Stimulated activated CD8-positive, alpha-beta memory T cell treated with anti-CD3 and anti-CD28 coated beads, Interleukin-4, amount 100 ng/mL, for 48 hours (primary cell): ENCODE data around the gene PDLIM5.
"Not testable (repeated sequence)": the region's sequence is repeated elsewhere in the genome, so short reads cannot be mapped to it uniquely, and the experiment has no call there.

Experiments
- DNase-seq: peaks from one replicate; pipeline ENCODE4 v3.0.0-alpha.2; 2020

The PDLIM5 gene

DNA sequence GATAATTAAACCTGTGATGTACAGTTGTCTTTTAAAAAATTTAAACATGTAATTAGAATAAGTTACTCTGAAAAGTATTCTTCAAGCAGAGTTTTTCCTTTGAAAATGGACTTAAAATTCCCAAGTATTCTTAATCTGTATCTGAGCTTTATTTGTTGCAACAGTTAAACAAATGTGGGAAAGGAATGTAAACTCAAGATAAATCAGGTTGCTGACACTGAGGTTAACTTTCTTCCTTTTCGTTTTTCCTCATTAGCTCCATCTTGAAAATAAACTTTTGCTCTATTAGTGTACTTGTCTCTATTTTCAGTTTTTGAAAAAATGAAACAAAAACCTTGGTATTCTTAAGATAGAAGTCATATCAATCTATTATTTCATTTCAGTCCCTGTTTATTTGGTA, 161.5 kb downstream of the PDLIM5 start:
- no peak for DNase-seq

- DNase-seq, result no peak
Measured at GRCh38 chr4:94615451-94615850, 163.7 kb downstream of the PDLIM5 start.

GRCh38 chr4:94621491-94622080, 169.8 kb downstream of the PDLIM5 start:
- DNase-seq, result no peak

DNA sequence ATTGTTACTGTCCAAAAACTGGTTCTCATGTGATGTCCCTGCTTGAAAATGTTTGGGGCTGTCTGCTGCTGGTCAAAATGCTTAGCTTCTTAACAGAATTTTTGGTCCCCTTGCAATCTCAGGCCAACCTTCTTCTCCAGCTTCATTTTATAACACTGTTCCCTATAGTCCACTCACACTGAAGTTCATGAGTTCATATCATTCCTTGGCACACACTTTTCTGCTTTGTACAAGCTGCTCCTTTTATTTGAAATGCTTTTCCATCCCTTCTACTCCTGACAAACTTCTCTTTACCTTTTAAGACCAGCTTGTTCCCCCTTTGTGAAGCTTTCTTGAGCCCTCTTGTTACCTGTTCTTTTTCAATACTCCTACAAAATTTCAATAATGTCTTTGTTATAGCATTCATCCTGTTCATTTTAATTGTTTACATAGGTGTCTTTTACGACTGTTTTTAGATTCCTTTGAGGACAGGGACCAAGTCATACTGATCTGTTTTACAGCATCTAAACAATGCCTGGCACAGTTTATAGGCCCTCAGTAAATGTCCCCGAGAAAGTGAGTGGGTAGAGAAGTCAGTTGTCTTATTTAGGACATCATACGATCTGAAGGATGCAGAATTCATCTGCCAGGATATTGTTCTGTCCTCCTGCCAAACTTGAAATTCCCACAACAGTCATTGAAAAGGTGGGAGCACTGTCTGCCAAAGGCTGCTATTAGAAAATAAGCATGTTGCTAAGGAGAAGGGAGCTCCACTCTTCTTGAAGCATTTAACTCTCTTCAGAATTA, 171.6 kb downstream of the PDLIM5 start:
- no peak for DNase-seq

DNA sequence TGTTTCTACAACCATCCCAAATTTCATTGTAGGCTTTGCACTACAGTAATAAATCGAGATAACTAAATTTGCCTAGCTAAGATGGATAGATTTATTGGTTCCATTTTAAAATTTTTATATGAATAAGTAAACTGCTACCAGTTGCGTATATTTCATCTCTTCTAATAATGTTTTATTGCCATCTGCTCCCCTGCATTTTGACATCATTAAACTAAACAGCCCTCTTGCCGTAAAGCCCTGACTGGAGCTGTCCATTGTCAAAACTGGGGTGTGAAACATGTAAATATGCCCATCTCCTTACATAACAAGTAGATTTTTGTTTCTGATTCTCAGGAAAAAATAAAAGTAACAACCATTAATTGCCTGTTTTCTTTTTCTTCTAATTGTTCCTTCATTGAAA, 175.2 kb downstream of the PDLIM5 start:
- no peak for DNase-seq

GRCh38 chr4:94629058-94629457, 177.3 kb downstream of the PDLIM5 start:
- not testable (repeated sequence) for DNase-seq

DNA sequence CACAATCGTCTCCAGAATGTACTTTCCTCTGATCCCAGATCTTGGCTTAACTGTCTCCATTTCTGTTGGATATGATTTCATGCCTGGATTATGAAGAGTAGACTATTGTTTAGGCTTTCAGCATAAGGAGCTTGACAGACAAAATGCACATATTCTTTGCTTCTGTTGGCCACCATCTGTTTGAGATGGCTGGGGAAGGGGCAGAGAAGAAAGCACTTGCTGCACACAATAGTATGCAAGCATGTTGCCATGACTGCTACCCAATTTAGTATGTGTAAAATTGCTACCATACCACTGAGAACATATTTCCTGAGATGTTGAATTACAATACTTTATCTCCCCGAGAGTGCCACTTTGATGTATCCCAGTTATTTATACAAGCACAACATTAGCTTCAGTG, 178.1 kb downstream of the PDLIM5 start:
- no peak for DNase-seq

GRCh38 chr4:94634271-94634670, 182.5 kb downstream of the PDLIM5 start:
- DNase-seq, result no peak

DNA sequence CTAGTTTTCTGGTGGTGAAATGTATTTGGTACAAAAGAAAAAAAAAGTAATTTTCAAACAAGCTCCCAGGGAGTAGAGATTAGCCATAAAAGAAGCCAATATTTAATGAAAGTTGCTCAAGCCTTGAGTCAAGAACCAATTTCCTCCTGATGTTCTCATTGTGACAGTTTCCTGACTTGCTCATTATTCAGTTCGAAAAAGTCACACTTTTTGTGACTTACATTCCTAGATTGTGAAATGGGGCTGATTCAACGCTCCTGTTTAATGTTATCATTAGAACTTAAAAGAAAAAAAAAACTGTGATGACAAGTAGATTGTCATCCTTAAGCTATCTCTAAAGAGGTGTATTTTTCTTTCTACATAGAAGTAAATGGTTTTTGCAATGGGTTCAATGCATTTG, 183.4 kb downstream of the PDLIM5 start:
- no peak for DNase-seq

GRCh38 chr4:94636004-94636403, 184.3 kb downstream of the PDLIM5 start:
- DNase-seq, result no peak

DNA sequence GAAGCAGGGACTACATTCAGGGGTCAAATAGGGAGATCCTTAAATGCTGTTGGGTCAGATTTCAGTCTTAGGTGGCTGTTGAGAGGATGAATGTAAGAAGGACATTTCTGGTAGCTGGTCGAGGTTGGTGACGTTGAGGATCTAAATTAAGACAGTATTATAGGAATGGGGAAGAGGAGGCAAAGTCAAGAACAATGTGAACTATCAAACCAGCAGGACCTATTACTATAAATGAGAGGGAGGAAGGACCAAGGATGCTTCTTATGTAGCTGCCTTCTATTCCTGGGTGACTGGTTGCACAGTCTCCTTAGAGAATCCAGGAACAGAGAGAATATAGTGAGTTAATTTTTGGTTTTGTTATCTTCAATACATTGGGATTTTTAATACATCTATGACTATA, 187.6 kb downstream of the PDLIM5 start:
- no peak for DNase-seq

GRCh38 chr4:94640151-94640550, 188.4 kb downstream of the PDLIM5 start:
- DNase-seq, result no peak

DNA sequence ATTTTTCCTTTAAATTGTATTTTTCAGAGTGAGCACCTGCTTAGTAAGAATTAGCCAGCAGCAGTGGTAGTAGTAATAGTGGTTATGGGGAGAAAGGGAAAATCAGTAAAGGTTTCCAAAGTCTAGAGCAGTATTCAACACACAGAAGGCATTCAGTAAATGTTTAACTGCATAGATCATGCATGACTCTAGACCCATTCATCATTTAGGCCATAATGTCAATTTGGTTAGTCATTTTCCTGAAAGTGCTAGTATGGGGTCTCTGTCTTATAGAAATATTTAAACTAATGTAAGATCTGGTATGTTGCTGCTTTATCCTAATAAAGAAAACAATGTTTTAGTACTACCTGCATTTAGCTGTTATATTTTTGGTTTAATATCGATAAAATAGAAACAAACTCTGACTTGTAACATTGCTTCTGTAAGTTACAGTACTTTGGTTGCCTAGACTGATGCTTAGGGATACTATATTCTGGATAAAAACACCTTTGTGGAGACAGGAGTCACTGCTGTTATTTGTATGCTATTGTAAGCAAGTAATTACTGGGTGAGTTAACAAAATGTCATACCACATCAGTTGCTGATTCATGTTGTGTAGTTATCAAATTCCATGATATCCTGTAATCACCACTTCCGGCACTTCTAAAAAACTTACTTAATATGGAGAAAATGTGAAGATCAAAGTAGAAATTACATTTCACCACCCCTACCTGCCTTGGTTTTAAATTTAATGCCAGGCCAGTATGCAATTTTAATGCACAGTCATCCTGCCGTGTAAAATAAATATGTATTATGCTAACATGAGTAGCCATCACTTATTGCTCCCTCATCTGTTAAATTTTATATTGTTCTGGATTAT, 190.2 kb downstream of the PDLIM5 start:
- no peak for DNase-seq

GRCh38 chr4:94642561-94642866, 190.8 kb downstream of the PDLIM5 start:
- DNase-seq, result no peak

GRCh38 chr4:94648699-94649098, 197.0 kb downstream of the PDLIM5 start:
- no peak for DNase-seq

GRCh38 chr4:94649381-94650133, 197.8 kb downstream of the PDLIM5 start:
- no peak for DNase-seq

GRCh38 chr4:94650134-94650495, 198.4 kb downstream of the PDLIM5 start:
- DNase-seq, result no peak

- DNase-seq, result no peak
Measured at GRCh38 chr4:94650690-94651089, 198.9 kb downstream of the PDLIM5 start.

DNA sequence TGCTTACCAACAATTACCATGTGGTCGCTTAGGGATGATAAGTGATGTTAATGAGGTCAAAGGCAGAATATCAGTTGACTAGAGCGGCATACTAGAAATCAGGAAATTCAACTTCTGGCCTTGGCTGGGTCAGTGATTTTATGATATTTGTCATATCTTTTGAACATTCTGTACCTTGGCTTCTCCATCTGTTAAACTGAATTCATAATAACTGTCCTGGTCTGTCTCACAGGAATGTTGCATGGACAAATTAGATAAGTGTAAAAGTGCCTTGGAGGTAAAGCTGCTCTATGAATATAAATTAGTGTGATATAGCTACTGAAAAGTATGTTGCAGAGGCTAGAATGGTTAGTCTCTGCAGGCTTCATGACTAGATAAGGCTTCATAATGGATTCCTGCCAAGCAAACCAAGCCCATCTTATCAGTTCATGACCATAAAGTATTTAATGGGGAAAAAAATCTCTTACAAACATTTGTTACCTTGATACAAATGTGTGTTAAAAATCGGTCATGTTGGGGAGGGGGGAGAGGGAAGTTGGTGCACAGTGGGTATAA, 201.4 kb downstream of the PDLIM5 start:
- no peak for DNase-seq

DNA sequence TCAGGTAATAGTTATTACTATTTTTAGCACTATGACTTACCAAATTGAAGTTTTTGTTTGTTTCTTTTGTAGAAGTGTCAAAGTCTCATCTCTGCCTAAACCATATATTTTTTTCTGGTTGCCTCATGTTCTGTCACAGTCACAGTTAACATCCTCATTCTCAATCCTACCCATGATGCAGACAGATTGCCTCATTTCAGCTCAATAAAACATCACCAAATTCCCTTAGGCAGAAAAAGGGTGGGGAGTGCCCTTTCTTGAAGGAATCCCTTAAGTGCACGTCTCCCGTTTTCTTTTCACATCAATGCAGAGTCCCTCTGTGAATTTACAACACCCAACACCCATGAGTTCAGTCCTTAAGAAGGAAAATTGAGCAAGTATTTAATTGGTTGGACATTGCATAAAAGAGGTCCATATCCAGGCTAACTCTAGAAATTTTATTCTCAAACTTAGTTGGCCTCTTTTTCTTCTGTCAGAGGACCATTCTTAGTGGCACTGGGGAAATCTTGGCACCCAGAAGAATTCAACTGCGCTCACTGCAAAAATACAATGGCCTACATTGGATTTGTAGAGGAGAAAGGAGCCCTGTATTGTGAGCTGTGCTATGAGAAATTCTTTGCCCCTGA, 202.4 kb downstream of the PDLIM5 start:
- no peak for DNase-seq

DNA sequence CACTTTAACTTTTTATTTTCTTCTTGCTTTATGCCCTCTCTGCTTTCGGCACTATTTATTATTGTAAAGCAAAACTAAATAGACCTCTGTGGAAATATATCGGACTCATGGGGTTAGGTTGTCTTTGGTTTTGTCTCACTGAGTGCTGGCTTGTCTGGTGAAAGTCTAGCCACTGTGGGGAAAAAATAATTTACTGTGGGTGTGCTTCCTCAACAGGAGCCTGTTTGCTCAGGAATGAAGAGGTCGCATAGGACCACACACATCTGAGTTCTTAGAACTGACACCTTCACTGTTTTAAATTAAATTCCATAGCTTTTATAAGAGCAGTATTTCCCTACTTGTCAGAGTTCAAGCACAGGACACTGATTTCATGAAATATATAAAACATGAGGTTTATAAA, 203.0 kb downstream of the PDLIM5 start:
- DNase-seq, result no peak

DNA sequence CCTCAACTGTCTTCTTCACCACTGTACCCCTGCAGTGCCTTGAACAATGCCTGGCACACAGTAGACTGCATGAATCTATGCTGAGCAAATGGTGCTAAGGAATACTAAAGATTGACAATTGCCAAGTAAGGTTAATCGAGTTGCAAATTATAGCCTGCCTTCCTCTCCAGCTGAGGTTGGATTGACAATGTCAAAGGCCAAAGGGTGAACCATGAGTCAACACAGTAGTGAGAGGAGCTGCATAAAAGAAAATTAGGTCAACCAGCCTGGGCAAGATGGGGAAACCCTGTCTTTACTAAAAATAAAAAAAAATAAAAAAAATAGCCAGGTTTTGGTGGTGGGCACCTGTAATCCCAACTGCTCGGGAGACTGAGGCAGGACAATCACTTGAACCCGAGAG, 208.9 kb downstream of the PDLIM5 start:
- no peak for DNase-seq

- DNase-seq, result not testable (repeated sequence)
Measured at GRCh38 chr4:94665021-94665420, 213.3 kb downstream of the PDLIM5 start.
